Glutamatergic neuron (in vitro differentiated cells): ENCODE measurements around the gene RPS27. TPM values are rescaled to one million over a fixed set of nuclear protein-coding genes. Genes with fewer than 3 reads are reported as not detected.

ENCODE experiments used
- DNase-seq: peaks from one replicate; pipeline ENCODE4 v3.0.0; 2022
- H3K27ac Mint-ChIP-seq: one replicate; pipeline ENCODE4 v1.8.0; 2020; ENCODE audit warnings: mild to moderate bottlenecking, mixed read lengths, inconsistent platforms; ENCODE audit not compliant: unreplicated experiment
- H3K27me3 Mint-ChIP-seq: one replicate; pipeline ENCODE4 v1.8.0; 2020; ENCODE audit warnings: mild to moderate bottlenecking, moderate library complexity, mixed read lengths, inconsistent platforms; ENCODE audit not compliant: unreplicated experiment
- H3K36me3 Mint-ChIP-seq: one replicate; pipeline ENCODE4 v1.8.0; 2020; ENCODE audit warnings: mild to moderate bottlenecking, mixed read lengths, inconsistent platforms; ENCODE audit not compliant: unreplicated experiment
- H3K4me1 Mint-ChIP-seq: one replicate; pipeline ENCODE4 v1.8.0; 2020; ENCODE audit warnings: mild to moderate bottlenecking, low read depth, mixed read lengths, inconsistent platforms; ENCODE audit not compliant: unreplicated experiment
- H3K4me3 Mint-ChIP-seq: one replicate; pipeline ENCODE4 v1.8.0; 2020; ENCODE audit warnings: mild to moderate bottlenecking, mixed read lengths, inconsistent platforms; ENCODE audit not compliant: unreplicated experiment
- H3K9me3 Mint-ChIP-seq: one replicate; pipeline ENCODE4 v1.8.0; 2020; ENCODE audit warnings: mild to moderate bottlenecking, moderate library complexity, mixed read lengths, inconsistent platforms; ENCODE audit not compliant: unreplicated experiment
- CTCF ChIP-seq: fragments of 200-600 bp; sonication (generic); IDR thresholded peaks from one replicate; pipeline ENCODE4 v1.5.0; 2021; ENCODE audit not compliant: partially characterized antibody, unreplicated experiment
- total RNA-seq: library from RNA; stranded (reverse); fragmentation: NEBNext Ultra II Directional; extraction: Animal tissue kit (Norgen Biotek cat#: 25700); gene quantifications from one replicate; pipeline ENCODE4 v1.2.1, GENCODE V29; 2021; ENCODE audit not compliant: unreplicated experiment

RPS27 gene
- total RNA-seq, 1 donor from 2014 or later, result 881 TPM

GRCh38 chr1:153944827-153945117 is 45.8 kb upstream of the RPS27 start:
- Mint-ChIP-seq H3K36me3 (no peaks in the 10 kb centered on the region), H3K27ac (no peak overlapping the region), H3K4me1 (peaks cover 3% of the 10 kb centered on the region), H3K9me3 (peaks cover 7% of the 10 kb centered on the region), H3K27me3 (peaks cover 7% of the 10 kb centered on the region), H3K4me3 (no peak overlapping the region)
- DNase-seq, result no peak
- TF ChIP-seq CTCF, result no peak

- peaks cover 7% of the 10 kb centered on the region for H3K9me3 Mint-ChIP-seq
- H3K36me3 Mint-ChIP-seq, result no peaks in the 10 kb centered on the region
- no peak for DNase-seq
Observed at GRCh38 chr1:153945131-153945794, 45.3 kb upstream of the RPS27 start.

GRCh38 chr1:153945795-153946621 is 44.6 kb upstream of the RPS27 start:
- no peak for TF ChIP-seq CTCF
- peaks cover 7% of the 10 kb centered on the region for H3K9me3 Mint-ChIP-seq
- peak overlapping the region; percentile 84 for H3K27ac Mint-ChIP-seq
- H3K27me3 Mint-ChIP-seq, result peaks cover 3% of the 10 kb centered on the region
- H3K4me3 Mint-ChIP-seq, result peak overlapping the region; percentile 89
- peak; percentile 71 for DNase-seq
- no peaks in the 10 kb centered on the region for H3K36me3 Mint-ChIP-seq
- peaks cover 3% of the 10 kb centered on the region for H3K4me1 Mint-ChIP-seq

More at GRCh38 chr1:153945131-153945794, 45.3 kb upstream of the RPS27 start:
- Mint-ChIP-seq H3K4me1 (peaks cover 3% of the 10 kb centered on the region), H3K27me3 (peaks cover 6% of the 10 kb centered on the region), H3K4me3 (peak overlapping the region; percentile 89), H3K27ac (peak overlapping the region; percentile 84)
- no peak for TF ChIP-seq CTCF

GRCh38 chr1:153946622-153947241 is 43.8 kb upstream of the RPS27 start, which contains the start of gene DENND4B:
Gene DENND4B (minus strand): TSS chr1:153946718. CDS start chr1:153944374, 2,344 bp downstream.
- peak; percentile 89 for DNase-seq
- Mint-ChIP-seq H3K27me3 (peaks cover 3% of the 10 kb centered on the region), H3K4me1 (peaks cover 3% of the 10 kb centered on the region), H3K36me3 (no peaks in the 10 kb centered on the region), H3K27ac (peak within 1 kb of the TSS; percentile 84), H3K4me3 (peak within 1 kb of the TSS; percentile 89), H3K9me3 (peaks cover 7% of the 10 kb centered on the region)
- peak; percentile 96 for TF ChIP-seq CTCF
